Measurements from ENCODE around the gene TNC.
A peak's percentile ranks its signal among the peaks of the same experiment; 100 is the strongest.

Gene TNC

GRCh38 chr9:114989600-114990410, 128.2 kb downstream of the TNC start:
- no peak for TF ChIP-seq POLR2A (IDR thresholded peaks at IDR 0.05; ENCODE audit: low read depth, low read length)
- FAIRE-seq (no peak), DNase-seq (ENCODE audit: insufficient read length, low spot score) (no peak)

GRCh38 chr9:114988962-114989599, 128.9 kb downstream of the TNC start:
- no peak for DNase-seq (ENCODE audit: insufficient read length, low spot score)
- TF ChIP-seq POLR2A (IDR thresholded peaks at IDR 0.05; ENCODE audit: low read depth, low read length), result no peak
- FAIRE-seq, result no peak

- TF ChIP-seq POLR2A (IDR thresholded peaks at IDR 0.05; ENCODE audit: low read depth, low read length), result no peak
- DNase-seq (ENCODE audit: insufficient read length, low spot score) (no peak), FAIRE-seq (no peak)
These were observed 130.8 kb downstream of the TNC start for GRCh38 chr9:114987116-114987515.

- no peak for FAIRE-seq
- no peak for TF ChIP-seq POLR2A (IDR thresholded peaks at IDR 0.05; ENCODE audit: low read depth, low read length)
These were observed 131.9 kb downstream of the TNC start for GRCh38 chr9:114985959-114986501.

GRCh38 chr9:114981063-114981462, 136.9 kb downstream of the TNC start:
- TF ChIP-seq POLR2A (IDR thresholded peaks at IDR 0.05; ENCODE audit: low read depth, low read length), result no peak
- DNase-seq (ENCODE audit: insufficient read length, low spot score) (no peak), FAIRE-seq (no peak)

More at GRCh38 chr9:114985959-114986501, 131.9 kb downstream of the TNC start:
- no peak for DNase-seq (ENCODE audit: insufficient read length, low spot score)

GRCh38 chr9:114973216-114973615, 144.7 kb downstream of the TNC start:
- DNase-seq (ENCODE audit: insufficient read length, low spot score), result no peak
- no peak for FAIRE-seq
- no peak for TF ChIP-seq POLR2A (IDR thresholded peaks at IDR 0.05; ENCODE audit: low read depth, low read length)

- DNase-seq (ENCODE audit: insufficient read length, low spot score) (no peak), FAIRE-seq (peak; percentile 76)
- TF ChIP-seq POLR2A (IDR thresholded peaks at IDR 0.05; ENCODE audit: low read depth, low read length), result no peak
These were observed 145.3 kb downstream of the TNC start for GRCh38 chr9:114972510-114973136.

Data from H54 (cell line).